RWPE2 (cell line): Measurements from ENCODE around the gene HPX.

Experiments
- ATAC-seq: fragments of 200-7000 bp; cut with Tn5 transposase; 3 replicates; pipeline ENCODE4 v1.9.1; 2021; ENCODE audit warnings: low read depth
- DNase-seq: peaks from one replicate; pipeline ENCODE4 v3.0.0-alpha.2; 2020; ENCODE audit warnings: low spot score
- H3K27ac ChIP-seq: fragments of 450-650 bp; 2 replicates; pipeline ENCODE4 v1.5.1; 2017; ENCODE audit warnings: mild to moderate bottlenecking; ENCODE audit not compliant: poor library complexity, severe bottlenecking
- H3K27me3 ChIP-seq: fragments of 250-450 bp; sonication (Bioruptor Pico); 2 replicates; pipeline ENCODE4 v1.5.1; 2021; ENCODE audit warnings: mild to moderate bottlenecking, moderate library complexity; ENCODE audit not compliant: insufficient read depth, poor library complexity, severe bottlenecking
- H3K36me3 ChIP-seq: fragments of 250-450 bp; sonication (Bioruptor Pico); 2 replicates; pipeline ENCODE4 v1.5.1; 2020; ENCODE audit warnings: low read depth, mild to moderate bottlenecking, moderate library complexity
- H3K4me1 ChIP-seq: fragments of 250-450 bp; sonication (Bioruptor Pico); 2 replicates; pipeline ENCODE4 v1.5.1; 2021; ENCODE audit warnings: mild to moderate bottlenecking, moderate library complexity; ENCODE audit not compliant: insufficient read depth, poor library complexity, severe bottlenecking
- H3K4me3 ChIP-seq: fragments of 250-450 bp; sonication (Bioruptor Pico); 2 replicates; pipeline ENCODE4 v1.5.1; 2021; ENCODE audit warnings: mild to moderate bottlenecking, moderate library complexity; ENCODE audit not compliant: severe bottlenecking
- H3K9me3 ChIP-seq: fragments of 250-450 bp; sonication (Bioruptor Pico); 2 replicates; pipeline ENCODE4 v1.5.1; 2021; ENCODE audit warnings: mild to moderate bottlenecking, moderate library complexity; ENCODE audit not compliant: severe bottlenecking
- TF ChIP-seq, protein P1 (sequence below): fragments of 450-650 bp; IDR thresholded peaks from one replicate; pipeline ENCODE4 v1.5.1; 2017; ENCODE audit warnings: mild to moderate bottlenecking, moderate library complexity; ENCODE audit not compliant: poor library complexity, severe bottlenecking

Gene HPX

GRCh38 chr11:6474806-6475500, 34.2 kb upstream of the HPX start:
- DNase-seq (no peak), ATAC-seq (no peak)
- Histone ChIP-seq H3K36me3 (peaks cover 35% of the 10 kb centered on the region), H3K4me1 (no peaks in the 10 kb centered on the region), H3K4me3 (no peak overlapping the region), H3K27ac (peak overlapping the region; percentile 64), H3K27me3 (no peaks in the 10 kb centered on the region), H3K9me3 (no peaks in the 10 kb centered on the region)
- TF ChIP-seq, protein P1, sequence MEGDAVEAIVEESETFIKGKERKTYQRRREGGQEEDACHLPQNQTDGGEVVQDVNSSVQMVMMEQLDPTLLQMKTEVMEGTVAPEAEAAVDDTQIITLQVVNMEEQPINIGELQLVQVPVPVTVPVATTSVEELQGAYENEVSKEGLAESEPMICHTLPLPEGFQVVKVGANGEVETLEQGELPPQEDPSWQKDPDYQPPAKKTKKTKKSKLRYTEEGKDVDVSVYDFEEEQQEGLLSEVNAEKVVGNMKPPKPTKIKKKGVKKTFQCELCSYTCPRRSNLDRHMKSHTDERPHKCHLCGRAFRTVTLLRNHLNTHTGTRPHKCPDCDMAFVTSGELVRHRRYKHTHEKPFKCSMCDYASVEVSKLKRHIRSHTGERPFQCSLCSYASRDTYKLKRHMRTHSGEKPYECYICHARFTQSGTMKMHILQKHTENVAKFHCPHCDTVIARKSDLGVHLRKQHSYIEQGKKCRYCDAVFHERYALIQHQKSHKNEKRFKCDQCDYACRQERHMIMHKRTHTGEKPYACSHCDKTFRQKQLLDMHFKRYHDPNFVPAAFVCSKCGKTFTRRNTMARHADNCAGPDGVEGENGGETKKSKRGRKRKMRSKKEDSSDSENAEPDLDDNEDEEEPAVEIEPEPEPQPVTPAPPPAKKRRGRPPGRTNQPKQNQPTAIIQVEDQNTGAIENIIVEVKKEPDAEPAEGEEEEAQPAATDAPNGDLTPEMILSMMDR, result no peak

- H3K9me3 ChIP-seq, result no peaks in the 10 kb centered on the region
- H3K4me3 ChIP-seq, result peak overlapping the region; percentile 87
- peaks cover 30% of the 10 kb centered on the region for H3K36me3 ChIP-seq
- H3K27me3 ChIP-seq, result no peaks in the 10 kb centered on the region
- peak overlapping the region; percentile 64 for H3K27ac ChIP-seq
- ATAC-seq, result no peak
- H3K4me1 ChIP-seq, result no peaks in the 10 kb centered on the region
- TF ChIP-seq, protein P1, result peak; percentile 27
- DNase-seq, result no peak
These were observed 33.6 kb upstream of the HPX start for GRCh38 chr11:6474413-6474792.

DNA sequence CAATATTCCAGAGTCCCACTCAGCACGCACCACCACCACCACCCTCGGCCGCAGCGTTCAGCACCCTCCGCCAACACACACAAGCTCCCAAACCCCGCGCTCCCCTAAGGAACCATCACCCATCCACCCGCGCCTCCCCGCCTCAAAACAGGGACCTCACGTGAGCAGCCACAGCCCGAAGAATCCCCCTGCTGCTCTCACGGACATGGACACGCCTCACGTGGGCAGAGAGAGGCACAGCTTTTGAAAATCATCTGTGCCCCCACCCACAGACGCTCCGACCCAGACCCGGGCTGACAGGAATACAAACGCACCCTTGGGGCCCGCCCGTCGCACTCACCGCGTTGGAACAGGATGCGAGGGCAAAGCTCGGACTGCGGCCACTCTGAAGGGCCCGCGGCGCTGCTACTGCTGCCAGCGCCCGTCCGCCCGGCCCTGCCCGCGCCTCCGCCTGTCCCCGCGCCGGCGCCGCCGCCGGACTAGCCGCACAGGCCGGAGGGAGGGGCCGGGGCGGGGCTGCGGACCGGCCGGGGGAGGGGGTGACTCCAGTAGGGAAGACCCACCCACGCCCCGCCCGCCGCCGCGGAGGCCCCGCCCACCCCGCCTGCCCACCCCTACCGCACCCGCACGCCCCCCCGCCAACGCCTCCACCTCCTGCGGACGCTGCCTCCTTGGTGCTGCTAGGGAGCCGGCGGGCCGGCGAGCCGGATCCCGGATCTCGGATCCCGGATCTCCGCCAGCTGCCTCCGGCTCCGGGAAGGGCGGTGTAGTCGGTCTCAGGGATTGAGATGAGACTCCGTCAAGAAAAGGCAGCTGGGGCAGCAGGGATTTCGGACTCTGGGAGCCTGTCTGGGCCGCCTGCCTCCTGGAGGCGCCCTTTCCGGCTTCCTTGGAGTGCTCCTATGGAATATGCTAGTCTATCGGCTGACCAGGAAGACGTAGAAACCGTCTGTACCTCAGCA, 32.9 kb upstream of the HPX start, which contains the start of gene TRIM3:
Gene TRIM3, minus strand, starts transcription at position 491 of the 962 bp plus-strand sequence. CDS start 8,246 bp downstream, outside the sequence.
- H3K9me3 ChIP-seq, result no peaks in the 10 kb centered on the region
- H3K4me1 ChIP-seq, result no peaks in the 10 kb centered on the region
- TF ChIP-seq, protein P1, result peak; percentile 46
- peak within 1 kb of the TSS; percentile 64 for H3K27ac ChIP-seq
- H3K36me3 ChIP-seq, result peaks cover 23% of the 10 kb centered on the region
- H3K27me3 ChIP-seq, result no peaks in the 10 kb centered on the region
- H3K4me3 ChIP-seq, result peak within 1 kb of the TSS; percentile 87
- DNase-seq, result peak; percentile 90
- ATAC-seq, result peak; percentile 78

DNA sequence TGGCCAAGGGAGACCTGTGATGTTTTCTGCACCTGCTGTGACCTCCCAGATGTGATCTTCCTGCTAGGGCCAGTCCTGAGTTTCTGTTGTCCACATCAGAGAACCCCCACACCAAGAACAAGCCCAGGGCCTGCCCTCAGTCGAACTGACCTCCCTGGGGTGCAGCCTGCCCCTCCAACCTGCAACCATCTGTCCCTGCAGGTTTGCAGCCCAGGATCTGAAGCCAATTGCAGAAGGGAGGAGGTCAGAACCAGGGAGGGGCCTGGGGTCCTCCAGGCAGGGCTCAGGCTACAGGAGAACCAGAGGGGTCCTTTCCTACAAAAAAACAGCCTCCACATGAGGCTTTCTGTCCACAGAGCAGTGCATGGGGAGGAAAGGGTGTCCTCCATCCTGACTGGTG, 32.1 kb upstream of the HPX start:
- TF ChIP-seq, protein P1, result no peak
- Histone ChIP-seq H3K4me3 (peak overlapping the region; percentile 87), H3K27me3 (no peaks in the 10 kb centered on the region), H3K4me1 (no peaks in the 10 kb centered on the region), H3K36me3 (peaks cover 15% of the 10 kb centered on the region), H3K27ac (no peak overlapping the region), H3K9me3 (no peaks in the 10 kb centered on the region)
- ATAC-seq (no peak), DNase-seq (no peak)
